HG02763 (cell line): Measurements from ENCODE around the gene USP1.

ENCODE experiments used
- ATAC-seq: cut with Tn5 transposase; IDR thresholded peaks from one replicate; pipeline ENCODE4 v1.9.1; 2021; ENCODE audit warnings: mild to moderate bottlenecking, moderate library complexity; ENCODE audit not compliant: unreplicated experiment

Gene USP1

DNA sequence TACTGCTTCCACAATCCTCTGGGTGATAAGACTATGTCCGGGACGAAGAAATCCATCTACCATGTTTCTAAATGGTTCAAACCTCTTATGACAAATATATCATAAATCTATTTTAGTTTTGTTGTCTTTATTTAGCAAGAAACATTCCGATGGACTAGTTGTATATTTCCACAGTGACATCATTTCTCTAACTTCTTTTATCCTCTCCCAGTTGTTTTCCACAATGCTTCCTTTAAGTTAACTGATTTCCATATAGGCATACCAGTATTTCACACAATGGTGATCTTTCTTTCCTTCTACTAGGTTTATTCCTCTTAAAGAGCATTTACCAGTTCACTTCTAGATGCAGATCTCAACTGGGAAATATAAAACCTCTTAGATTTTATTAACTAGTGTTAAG, 44.8 kb downstream of the USP1 start:
- no peak for ATAC-seq

DNA sequence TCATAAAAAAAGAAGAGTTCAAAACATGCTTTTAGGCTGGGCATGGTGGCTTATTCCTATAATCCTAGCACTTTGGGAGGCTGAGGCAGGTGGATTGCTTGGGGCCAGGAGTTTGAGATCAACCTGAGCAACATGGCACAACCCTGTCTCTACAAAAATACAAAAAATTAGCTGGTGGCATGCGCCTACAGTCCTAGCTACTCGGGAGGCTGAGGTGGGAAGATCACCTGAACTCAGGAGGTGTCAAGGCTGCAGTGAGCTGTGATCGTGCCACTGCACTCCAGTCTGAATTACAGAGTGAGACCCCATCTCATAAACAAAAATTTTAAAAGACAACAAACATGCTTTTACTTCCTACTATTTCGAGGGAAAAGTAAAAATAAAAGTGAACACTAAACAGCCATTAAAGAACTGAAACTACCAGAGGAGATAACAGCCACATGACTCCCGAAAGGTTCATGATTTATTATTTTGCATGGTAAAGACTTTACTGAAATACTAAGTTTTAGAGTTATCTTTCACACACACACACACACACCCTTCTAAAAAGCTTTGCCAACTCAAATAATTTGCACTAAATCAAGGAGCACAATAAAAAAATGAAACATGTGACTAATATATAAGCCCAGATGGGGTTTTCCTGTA, 48.1 kb downstream of the USP1 start:
- ATAC-seq, result no peak

GRCh38 chr1:62487956-62488355, 51.1 kb downstream of the USP1 start:
- no peak for ATAC-seq

DNA sequence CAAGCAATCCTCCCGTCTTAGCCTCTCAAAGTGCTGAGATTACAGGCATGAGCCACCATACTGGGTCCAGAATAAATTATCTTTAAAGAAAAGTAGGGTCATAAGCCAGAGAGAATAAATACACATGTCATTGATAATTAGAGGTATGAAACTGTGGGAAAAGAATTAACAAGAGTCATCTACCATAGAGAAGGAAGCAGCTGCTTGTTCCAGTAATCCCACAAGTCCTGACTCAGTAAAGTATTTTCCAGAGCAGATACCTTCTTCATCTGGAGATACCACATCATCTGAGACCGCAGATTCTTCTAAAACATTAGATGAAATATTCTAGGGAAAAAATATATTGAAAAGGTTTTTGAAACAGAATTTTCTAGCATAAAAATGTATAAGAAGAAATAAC, 55.7 kb downstream of the USP1 start:
- ATAC-seq, result no peak

DNA sequence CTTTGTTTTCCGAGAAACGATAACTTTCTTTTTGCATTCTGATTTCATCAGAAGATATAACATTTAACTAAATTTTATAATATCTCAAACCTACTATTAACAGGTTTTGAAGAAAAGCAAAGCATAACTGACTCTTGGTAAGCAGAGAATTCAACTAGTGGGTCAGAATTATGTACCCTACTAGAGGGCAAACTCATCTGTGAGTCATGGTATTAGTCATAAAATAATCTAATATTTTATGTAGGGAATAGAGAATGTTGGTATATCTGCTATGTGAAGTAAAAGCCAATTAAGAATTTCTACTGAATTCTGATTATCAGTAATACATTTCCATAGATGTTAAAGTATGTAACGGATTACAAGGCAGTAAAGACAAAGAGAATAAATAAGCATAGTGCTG, 56.8 kb downstream of the USP1 start:
- ATAC-seq, result no peak

DNA sequence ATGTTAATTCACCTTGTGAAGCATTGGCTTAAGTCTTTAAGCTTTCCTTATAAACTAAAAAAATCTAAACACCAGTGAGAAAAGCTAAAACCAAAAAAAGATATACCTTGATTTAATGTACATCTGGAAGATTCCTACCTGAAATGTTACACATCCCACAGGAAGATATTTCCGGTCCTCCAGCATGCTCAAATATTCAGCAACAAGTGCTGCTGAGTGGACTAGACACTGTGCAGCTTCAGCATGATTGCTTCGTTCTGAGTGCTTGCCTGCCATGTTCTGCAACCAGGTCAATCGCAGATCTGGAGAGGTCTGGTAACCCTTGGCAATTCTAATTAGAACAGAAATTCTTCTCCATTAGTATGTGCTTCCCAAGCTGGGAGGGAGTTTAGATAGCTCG, 57.3 kb downstream of the USP1 start:
- ATAC-seq, result no peak

DNA sequence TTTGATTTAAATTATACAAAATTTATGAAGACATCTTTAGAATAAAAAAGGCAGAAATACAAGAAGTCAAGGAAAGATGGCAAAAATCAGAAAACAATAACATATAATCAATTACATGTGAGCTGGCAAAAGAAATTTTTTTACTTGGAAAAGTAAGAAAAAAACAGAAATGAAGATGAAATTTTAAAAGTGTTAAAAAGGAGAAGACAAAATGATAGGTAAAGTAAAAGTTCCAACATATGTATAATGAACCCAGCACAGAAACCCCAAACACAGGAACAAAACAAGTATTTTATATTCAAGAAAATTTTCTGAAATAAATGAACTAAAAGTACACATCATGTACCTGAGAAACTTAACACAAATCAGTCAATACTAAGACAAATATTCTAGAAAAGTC, 63.4 kb downstream of the USP1 start:
- no peak for ATAC-seq
